Measurements from ENCODE around the gene EYS. TPM values are rescaled to one million over a fixed set of nuclear protein-coding genes. Genes with fewer than 3 reads are reported as not detected.

Gene EYS
- total and polyA plus RNA-seq, 2 of the 8 experiments (the other 6 are each of a cell fraction or from before 2014, with no cell fraction given), result 0.05 to 0.13 TPM

DNA sequence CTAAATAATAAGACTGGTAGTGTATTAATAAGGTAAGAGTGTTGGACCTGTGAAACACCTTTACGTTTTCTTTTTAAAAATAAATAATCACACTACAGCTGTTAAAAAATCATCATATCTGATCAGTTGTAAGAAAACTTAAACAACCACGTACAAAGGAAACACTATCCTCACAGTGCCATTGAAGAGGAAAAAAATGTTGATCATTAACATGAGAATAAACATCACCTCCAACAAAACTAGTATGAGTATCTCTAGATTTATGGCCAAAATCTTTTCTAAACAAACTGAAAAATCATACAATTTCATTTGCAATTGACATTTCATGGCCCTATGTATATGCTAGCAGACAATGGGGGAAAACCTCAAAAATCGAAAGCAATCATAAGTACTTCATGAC lies 590 bp downstream of the EYS start:
- FAIRE-seq, result no peak
- no peaks in the 10 kb centered on the region for H3K36me3 ChIP-seq (ENCODE audit: control insufficient read depth in 2 of 4, insufficient read depth in 4 of 4, low read length in 3 of 4)
- POLR2A ChIA-PET (ENCODE audit: partially characterized antibody), result no interaction called here

More for the DNA sequence above, 590 bp downstream of the EYS start:
- H2BK15ac ChIP-seq (ENCODE audit: low read length), result no peak overlapping the region
- CTCF ChIA-PET (ENCODE audit: partially characterized antibody), result no interaction called here
- TF ChIP-seq ASH2L (IDR thresholded peaks at IDR 0.05; ENCODE audit: low read length) (no peak), KDM4A (IDR thresholded peaks at IDR 0.05; ENCODE audit: low read depth, low read length, severe bottlenecking) (no peak), PHF8 (conservative IDR thresholded peaks at IDR 0.05; ENCODE audit: low read depth, low read length) (no peak), BCL11A (IDR thresholded peaks at IDR 0.05; ENCODE audit: low read depth in 2 of 2, low read length in 2 of 2) (no peak), NANOG (IDR thresholded peaks at IDR 0.05; ENCODE audit: insufficient read depth, low read depth, low read length, poor library complexity, severe bottlenecking) (no peak), SRF (IDR thresholded peaks at IDR 0.05; ENCODE audit: low read depth, low read length) (no peak)
- TF ChIP-seq, protein P1, sequence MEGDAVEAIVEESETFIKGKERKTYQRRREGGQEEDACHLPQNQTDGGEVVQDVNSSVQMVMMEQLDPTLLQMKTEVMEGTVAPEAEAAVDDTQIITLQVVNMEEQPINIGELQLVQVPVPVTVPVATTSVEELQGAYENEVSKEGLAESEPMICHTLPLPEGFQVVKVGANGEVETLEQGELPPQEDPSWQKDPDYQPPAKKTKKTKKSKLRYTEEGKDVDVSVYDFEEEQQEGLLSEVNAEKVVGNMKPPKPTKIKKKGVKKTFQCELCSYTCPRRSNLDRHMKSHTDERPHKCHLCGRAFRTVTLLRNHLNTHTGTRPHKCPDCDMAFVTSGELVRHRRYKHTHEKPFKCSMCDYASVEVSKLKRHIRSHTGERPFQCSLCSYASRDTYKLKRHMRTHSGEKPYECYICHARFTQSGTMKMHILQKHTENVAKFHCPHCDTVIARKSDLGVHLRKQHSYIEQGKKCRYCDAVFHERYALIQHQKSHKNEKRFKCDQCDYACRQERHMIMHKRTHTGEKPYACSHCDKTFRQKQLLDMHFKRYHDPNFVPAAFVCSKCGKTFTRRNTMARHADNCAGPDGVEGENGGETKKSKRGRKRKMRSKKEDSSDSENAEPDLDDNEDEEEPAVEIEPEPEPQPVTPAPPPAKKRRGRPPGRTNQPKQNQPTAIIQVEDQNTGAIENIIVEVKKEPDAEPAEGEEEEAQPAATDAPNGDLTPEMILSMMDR (IDR thresholded peaks at IDR 0.05; ENCODE audit: control extremely low read depth in 1 of 3, insufficient read depth in 1 of 3, low read depth in 1 of 3, low read length in 3 of 3), result no peak
- no peaks in the 10 kb centered on the region for H3K79me1 ChIP-seq (ENCODE audit: low read depth, low read length)
- no peak overlapping the region for H3K4me2 ChIP-seq (ENCODE audit: insufficient read depth in 1 of 2, low read depth in 2 of 2, low read length in 2 of 2)
- H3K4ac ChIP-seq (replicated peaks; ENCODE audit: insufficient read length, low read depth, low read length), result no peak overlapping the region
- no peak overlapping the region for H2AFZ ChIP-seq (ENCODE audit: low read length)
- no peak overlapping the region for H3K9ac ChIP-seq (replicated peaks in 1 of 4; ENCODE audit: extremely low read depth in 1 of 4, low read depth in 3 of 4, low read length in 3 of 4)
- no peak overlapping the region for H3K18ac ChIP-seq (ENCODE audit: extremely low read depth, low read length)
- H4K5ac ChIP-seq (ENCODE audit: insufficient read length, low read depth, low read length), result no peak overlapping the region
- H3K14ac ChIP-seq (ENCODE audit: insufficient read length), result no peak overlapping the region
- no peaks in the 10 kb centered on the region for H4K20me1 ChIP-seq (replicated peaks in 1 of 2; ENCODE audit: control insufficient read depth in 1 of 2, insufficient read depth in 2 of 2, low read length in 2 of 2)
- H4K91ac ChIP-seq (replicated peaks; ENCODE audit: insufficient read length, low read length), result no peak overlapping the region
- no peak overlapping the region for H3K56ac ChIP-seq (replicated peaks; ENCODE audit: insufficient read length, low read depth, low read length)
- no peak overlapping the region for H2BK5ac ChIP-seq (ENCODE audit: low read depth, low read length)
- 71% methylated on average over 3 of the region's 3 CpGs; no CpG with 5 or more reads in 1 of the 2 experiments for WGBS, 2 experiments (ENCODE audit: extremely low coverage in 1 of 2, insufficient coverage in 1 of 2, insufficient read length in 1 of 2, insufficient replicate concordance in 2 of 2, low coverage in 1 of 2, low lambda C conversion rate in 2 of 2, missing lambda C conversion rate in 1 of 2)
- no peak overlapping the region for H3K23ac ChIP-seq (ENCODE audit: insufficient read length)
- no peaks in the 10 kb centered on the region for H3K79me2 ChIP-seq (ENCODE audit: control insufficient read depth in 1 of 2, insufficient read depth in 2 of 2, low read length in 2 of 2)
- H2BK120ac ChIP-seq (replicated peaks; ENCODE audit: low read depth, low read length), result no peak overlapping the region
- no peak overlapping the region for H3K27ac ChIP-seq (ENCODE audit: low read depth, low read length)
- H2BK20ac ChIP-seq (ENCODE audit: low read length), result no peak overlapping the region
- H3K23me2 ChIP-seq (ENCODE audit: low read depth, low read length), result no peaks in the 10 kb centered on the region
- H4K8ac ChIP-seq (ENCODE audit: extremely low read depth, insufficient read depth, low read length), result no peak overlapping the region
- no peak overlapping the region for H3K4me3 ChIP-seq (ENCODE audit: extremely low read depth in 1 of 4, insufficient read depth in 2 of 4, low read depth in 3 of 4, low read length in 4 of 4)
- no peaks in the 10 kb centered on the region for H3K9me3 ChIP-seq (ENCODE audit: insufficient read depth in 2 of 2, low read depth in 1 of 2, low read length in 1 of 2)
- no peak overlapping the region for H2AK5ac ChIP-seq (ENCODE audit: low read depth, low read length)
- H3K27me3 ChIP-seq (replicated peaks in 1 of 4; ENCODE audit: control insufficient read depth in 3 of 4, extremely low read depth in 1 of 4, insufficient read depth in 3 of 4, low read length in 3 of 4), result no peaks in the 10 kb centered on the region
- H3K4me1 ChIP-seq (replicated peaks in 1 of 4; ENCODE audit: control insufficient read depth in 3 of 4, insufficient read depth in 4 of 4, low read length in 3 of 4), result no peaks in the 10 kb centered on the region
- no peak for DNase-seq (ENCODE audit: low read depth in 1 of 2, low spot score in 2 of 2)
- no peak overlapping the region for H2BK12ac ChIP-seq (ENCODE audit: low read depth, low read length)

All from H1 (cell line).